ENCODE data around the gene VAV3.

The VAV3 gene

GRCh38 chr1:107793896-107794453 is 171.0 kb downstream of the VAV3 start:
- Histone ChIP-seq H3K9me3 (ENCODE audit: control insufficient read depth, insufficient read depth, low read depth, low read length) (no peaks in the 10 kb centered on the region), H3K27me3 (ENCODE audit: control insufficient read depth, insufficient read depth, low read length) (no peaks in the 10 kb centered on the region), H3K4me3 (ENCODE audit: low read depth, low read length) (no peak overlapping the region), H3K27ac (ENCODE audit: low read depth, low read length) (no peak overlapping the region), H3K9ac (ENCODE audit: low read length) (no peak overlapping the region), H3K4me1 (ENCODE audit: control insufficient read depth, insufficient read depth, low read length) (peaks cover 10% of the 10 kb centered on the region; the same call in 1 of the 2 replicates), H3K36me3 (ENCODE audit: control insufficient read depth, insufficient read depth, low read length) (no peaks in the 10 kb centered on the region)

DNA sequence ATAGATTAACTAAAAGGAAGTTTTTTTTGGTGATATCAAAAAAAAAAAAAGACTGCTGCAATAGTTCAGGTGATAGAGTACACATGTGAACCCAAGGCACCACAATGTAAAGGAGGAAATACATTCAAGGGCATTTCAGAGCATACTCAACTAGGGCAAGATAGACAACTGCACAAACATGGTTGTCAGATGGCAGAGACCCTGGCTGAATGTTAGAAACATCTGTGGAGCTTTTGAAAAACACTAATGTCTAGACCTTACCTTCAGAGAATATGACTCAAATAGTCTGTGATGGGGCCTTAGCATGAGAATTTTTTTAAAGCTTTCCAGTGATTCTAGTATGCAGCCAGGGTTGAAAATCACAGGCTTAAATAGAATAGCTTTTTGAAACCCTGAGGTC is 173.6 kb downstream of the VAV3 start:
- Histone ChIP-seq H3K9me3 (ENCODE audit: control insufficient read depth, insufficient read depth, low read depth, low read length) (no peaks in the 10 kb centered on the region), H3K27ac (ENCODE audit: low read depth, low read length) (no peak overlapping the region), H3K36me3 (ENCODE audit: control insufficient read depth, insufficient read depth, low read length) (no peaks in the 10 kb centered on the region), H3K4me1 (ENCODE audit: control insufficient read depth, insufficient read depth, low read length) (peaks cover 19% of the 10 kb centered on the region), H3K27me3 (ENCODE audit: control insufficient read depth, insufficient read depth, low read length) (no peaks in the 10 kb centered on the region), H3K9ac (ENCODE audit: low read length) (no peak overlapping the region), H3K4me3 (ENCODE audit: low read depth, low read length) (no peak overlapping the region)

DNA sequence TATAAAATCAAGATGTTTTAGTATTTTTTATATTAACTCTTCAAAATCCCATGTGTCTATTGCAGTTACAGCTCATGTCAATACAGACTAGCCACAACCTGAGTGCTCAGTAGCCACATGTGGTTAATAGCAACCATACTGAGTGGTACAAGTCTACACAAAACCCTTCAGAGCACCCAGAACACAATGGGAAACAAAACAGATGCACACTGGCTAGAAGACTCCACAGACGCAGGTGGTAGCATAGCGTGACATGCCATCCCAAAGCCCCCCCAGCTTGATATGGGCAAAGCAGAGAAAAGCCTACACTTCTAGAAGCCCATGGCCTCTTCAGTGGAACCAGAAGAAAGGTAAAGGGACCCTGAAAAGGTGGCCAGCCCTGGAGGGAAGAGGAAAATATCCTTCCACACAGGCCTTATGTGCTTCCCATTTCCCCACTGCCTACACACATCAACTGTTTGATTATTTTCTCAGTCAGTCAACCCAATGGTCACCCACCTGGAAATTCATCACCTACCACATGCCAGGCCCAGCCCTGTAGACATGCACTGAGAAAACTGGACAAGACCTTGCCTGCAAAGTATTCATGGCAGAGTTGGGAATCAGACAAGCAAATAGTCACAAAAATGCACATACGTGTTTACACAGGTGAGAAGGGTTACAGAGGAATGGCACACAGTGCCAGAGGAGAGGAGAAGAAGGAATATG is 175.0 kb downstream of the VAV3 start:
- Histone ChIP-seq H3K27ac (ENCODE audit: low read depth, low read length) (no peak overlapping the region), H3K4me1 (ENCODE audit: control insufficient read depth, insufficient read depth, low read length) (peaks cover 19% of the 10 kb centered on the region), H3K9ac (ENCODE audit: low read length) (no peak overlapping the region), H3K4me3 (ENCODE audit: low read depth, low read length) (no peak overlapping the region), H3K9me3 (ENCODE audit: control insufficient read depth, insufficient read depth, low read depth, low read length) (no peaks in the 10 kb centered on the region), H3K36me3 (ENCODE audit: control insufficient read depth, insufficient read depth, low read length) (no peaks in the 10 kb centered on the region), H3K27me3 (ENCODE audit: control insufficient read depth, insufficient read depth, low read length) (no peaks in the 10 kb centered on the region)

- Histone ChIP-seq H3K9ac (ENCODE audit: low read length) (no peak overlapping the region), H3K36me3 (ENCODE audit: control insufficient read depth, insufficient read depth, low read length) (no peaks in the 10 kb centered on the region), H3K4me1 (ENCODE audit: control insufficient read depth, insufficient read depth, low read length) (peaks cover 13% of the 10 kb centered on the region), H3K27ac (ENCODE audit: low read depth, low read length) (no peak overlapping the region), H3K27me3 (ENCODE audit: control insufficient read depth, insufficient read depth, low read length) (no peaks in the 10 kb centered on the region), H3K9me3 (ENCODE audit: control insufficient read depth, insufficient read depth, low read depth, low read length) (no peaks in the 10 kb centered on the region), H3K4me3 (ENCODE audit: low read depth, low read length) (no peak overlapping the region)
Observed at GRCh38 chr1:107788206-107789202, 176.5 kb downstream of the VAV3 start.

DNA sequence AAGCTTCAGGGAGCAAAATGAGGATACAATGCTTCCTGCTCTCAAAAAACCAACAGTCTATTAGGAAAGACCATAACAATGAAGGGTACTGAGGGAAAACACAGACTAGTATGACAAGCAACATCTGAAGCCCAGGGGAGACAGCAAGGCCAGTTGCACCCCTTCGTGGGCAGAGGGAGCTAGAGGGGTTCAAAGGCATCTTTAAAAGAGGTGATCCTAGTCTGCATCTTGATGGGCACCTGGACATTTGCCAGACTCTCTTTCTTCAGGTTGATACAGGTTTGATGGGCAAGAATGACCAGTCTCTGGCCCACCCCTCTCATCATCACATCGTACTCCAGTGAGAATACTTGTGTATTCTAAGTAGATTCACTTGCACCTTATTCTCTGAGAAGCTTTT is 177.7 kb downstream of the VAV3 start:
- Histone ChIP-seq H3K4me3 (ENCODE audit: low read depth, low read length) (no peak overlapping the region), H3K27ac (ENCODE audit: low read depth, low read length) (no peak overlapping the region), H3K36me3 (ENCODE audit: control insufficient read depth, insufficient read depth, low read length) (no peaks in the 10 kb centered on the region), H3K27me3 (ENCODE audit: control insufficient read depth, insufficient read depth, low read length) (no peaks in the 10 kb centered on the region), H3K9me3 (ENCODE audit: control insufficient read depth, insufficient read depth, low read depth, low read length) (no peaks in the 10 kb centered on the region), H3K9ac (ENCODE audit: low read length) (no peak overlapping the region), H3K4me1 (ENCODE audit: control insufficient read depth, insufficient read depth, low read length) (peaks cover 13% of the 10 kb centered on the region)

DNA sequence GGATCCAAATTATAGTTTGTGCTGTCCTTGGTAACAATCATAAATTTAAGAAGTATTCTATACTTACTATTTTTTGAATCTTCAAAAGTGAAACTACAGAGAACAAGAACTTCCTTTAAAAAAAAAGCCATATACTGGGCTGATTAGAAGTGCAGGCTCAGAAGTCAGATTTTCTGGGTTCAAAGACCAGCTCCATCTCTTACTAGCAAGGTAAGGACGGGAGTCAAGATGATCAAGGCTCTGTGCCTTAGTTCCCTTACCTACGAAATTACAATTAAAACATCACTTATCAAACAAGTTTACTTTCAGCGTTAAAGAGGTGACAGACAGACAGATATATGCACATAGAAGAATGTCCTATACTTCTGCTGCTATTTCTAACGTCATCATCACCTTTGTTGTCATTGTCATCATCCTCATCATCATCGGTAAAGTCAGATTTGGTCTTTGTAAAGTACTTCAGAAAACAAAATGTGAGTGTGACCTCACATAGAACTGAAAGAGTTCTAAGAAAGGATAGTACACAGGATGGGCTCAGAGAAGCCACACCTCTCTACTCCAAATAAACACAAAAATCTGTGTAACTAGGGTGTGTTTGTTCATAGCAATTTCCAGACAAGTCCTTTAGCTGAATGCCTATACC is 178.7 kb downstream of the VAV3 start:
- Histone ChIP-seq H3K27ac (ENCODE audit: low read depth, low read length) (no peak overlapping the region), H3K9ac (ENCODE audit: low read length) (no peak overlapping the region), H3K4me1 (ENCODE audit: control insufficient read depth, insufficient read depth, low read length) (peaks cover 13% of the 10 kb centered on the region), H3K4me3 (ENCODE audit: low read depth, low read length) (no peak overlapping the region), H3K36me3 (ENCODE audit: control insufficient read depth, insufficient read depth, low read length) (no peaks in the 10 kb centered on the region), H3K27me3 (ENCODE audit: control insufficient read depth, insufficient read depth, low read length) (no peaks in the 10 kb centered on the region), H3K9me3 (ENCODE audit: control insufficient read depth, insufficient read depth, low read depth, low read length) (no peaks in the 10 kb centered on the region)

DNA sequence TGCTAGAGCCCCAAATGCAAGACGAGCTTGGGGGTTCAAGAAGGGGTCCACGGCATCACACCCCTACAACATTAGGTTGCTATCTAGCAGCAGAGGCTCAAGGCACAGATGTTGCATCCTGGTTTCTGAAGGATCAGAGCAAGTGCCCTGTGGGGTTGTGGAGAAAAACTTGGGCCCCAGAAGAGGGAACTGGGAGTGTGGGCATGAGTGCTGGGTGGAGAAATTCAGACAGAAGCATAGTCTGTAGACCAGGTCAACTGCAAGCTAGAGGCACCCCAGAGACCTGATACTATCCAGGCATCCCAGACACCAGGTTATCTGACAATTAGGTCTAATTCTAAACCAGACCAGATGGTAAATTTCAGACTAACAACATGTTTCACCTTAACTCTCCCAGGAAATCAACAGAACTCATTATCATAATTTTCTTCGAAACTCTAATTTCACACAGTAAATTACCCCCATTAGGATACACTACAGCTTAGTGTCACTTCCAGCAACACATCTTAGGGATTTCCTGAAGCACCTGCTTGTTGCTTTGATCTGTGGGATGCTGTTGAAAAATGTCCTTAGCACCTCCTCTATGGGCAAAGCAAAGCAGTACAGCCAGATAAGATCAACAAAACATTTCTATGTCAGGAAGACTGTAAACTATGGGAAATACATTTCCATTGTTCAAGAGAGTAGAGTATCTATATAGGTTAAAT is 179.3 kb downstream of the VAV3 start:
- Histone ChIP-seq H3K9ac (ENCODE audit: low read length) (no peak overlapping the region), H3K4me3 (ENCODE audit: low read depth, low read length) (no peak overlapping the region)

DNA sequence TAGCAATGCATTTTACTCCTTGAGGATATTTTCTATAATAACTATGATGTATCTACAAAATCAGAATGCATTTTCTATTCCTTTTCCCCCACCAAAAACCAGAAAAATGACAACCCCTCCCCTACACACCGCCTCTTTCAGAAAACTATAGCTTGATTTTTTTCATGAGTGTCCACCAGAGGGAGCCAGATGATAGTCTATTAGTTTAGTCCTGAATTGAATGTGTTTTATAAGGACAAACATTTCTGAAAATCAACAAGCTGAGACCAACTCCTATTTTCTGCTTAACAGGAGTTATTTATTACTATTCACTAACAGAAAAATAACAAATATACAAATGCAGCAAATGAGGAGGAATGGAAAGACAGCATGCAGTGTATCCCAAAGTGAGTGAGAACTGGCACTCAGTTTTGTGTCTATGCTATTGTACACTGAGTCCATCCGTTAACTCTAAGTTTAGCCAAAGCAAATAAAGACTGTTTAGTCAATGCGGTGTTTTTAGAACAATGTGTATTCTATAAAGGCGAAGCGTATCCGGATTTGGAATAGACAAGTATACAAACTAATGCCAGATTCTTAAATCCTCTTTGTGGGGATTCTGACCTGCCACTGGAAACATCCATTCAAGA is 182.6 kb downstream of the VAV3 start:
- Histone ChIP-seq H3K36me3 (ENCODE audit: control insufficient read depth, insufficient read depth, low read length) (no peaks in the 10 kb centered on the region), H3K9ac (ENCODE audit: low read length) (no peak overlapping the region), H3K4me1 (ENCODE audit: control insufficient read depth, insufficient read depth, low read length) (no peaks in the 10 kb centered on the region), H3K27me3 (ENCODE audit: control insufficient read depth, insufficient read depth, low read length) (no peaks in the 10 kb centered on the region), H3K27ac (ENCODE audit: low read depth, low read length) (no peak overlapping the region), H3K9me3 (ENCODE audit: control insufficient read depth, insufficient read depth, low read depth, low read length) (no peaks in the 10 kb centered on the region), H3K4me3 (ENCODE audit: low read depth, low read length) (no peak overlapping the region)

More for the DNA sequence above, 179.3 kb downstream of the VAV3 start:
- Histone ChIP-seq H3K9me3 (ENCODE audit: control insufficient read depth, insufficient read depth, low read depth, low read length) (no peaks in the 10 kb centered on the region), H3K27me3 (ENCODE audit: control insufficient read depth, insufficient read depth, low read length) (no peaks in the 10 kb centered on the region), H3K27ac (ENCODE audit: low read depth, low read length) (no peak overlapping the region), H3K4me1 (ENCODE audit: control insufficient read depth, insufficient read depth, low read length) (peaks cover 13% of the 10 kb centered on the region), H3K36me3 (ENCODE audit: control insufficient read depth, insufficient read depth, low read length) (no peaks in the 10 kb centered on the region)

- no peak overlapping the region for H3K27ac ChIP-seq (ENCODE audit: low read depth, low read length)
- no peaks in the 10 kb centered on the region for H3K36me3 ChIP-seq (ENCODE audit: control insufficient read depth, insufficient read depth, low read length)
Observed at GRCh38 chr1:107781245-107781644, 183.7 kb downstream of the VAV3 start.

DNA sequence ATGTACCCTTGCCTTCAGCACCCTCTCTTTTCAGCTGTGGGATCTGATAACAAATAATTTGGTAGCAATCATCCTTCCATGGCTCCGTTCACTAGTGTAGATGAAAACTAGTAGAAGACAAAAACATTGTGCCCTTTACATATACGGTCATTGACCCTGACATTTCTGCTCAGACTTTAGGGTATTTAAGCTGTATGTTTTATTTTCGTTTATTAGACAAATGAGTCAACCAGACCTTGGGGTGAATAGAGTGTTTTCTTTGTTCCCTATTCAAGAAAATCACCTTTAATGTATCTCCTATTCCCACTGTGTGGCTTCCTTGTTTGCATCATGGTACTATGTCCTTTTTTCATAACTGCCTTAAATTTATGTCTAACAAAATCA is 187.3 kb downstream of the VAV3 start:
- H3K9me3 ChIP-seq (ENCODE audit: control insufficient read depth, insufficient read depth, low read depth, low read length) = no peaks in the 10 kb centered on the region
- H3K27me3 ChIP-seq (ENCODE audit: control insufficient read depth, insufficient read depth, low read length) = no peaks in the 10 kb centered on the region
- H3K9ac ChIP-seq (ENCODE audit: low read length) = no peak overlapping the region
- H3K4me3 ChIP-seq (ENCODE audit: low read depth, low read length) = no peak overlapping the region
- H3K27ac ChIP-seq (ENCODE audit: low read depth, low read length) = no peak overlapping the region
- no peaks in the 10 kb centered on the region for H3K4me1 ChIP-seq (ENCODE audit: control insufficient read depth, insufficient read depth, low read length)
- no peaks in the 10 kb centered on the region for H3K36me3 ChIP-seq (ENCODE audit: control insufficient read depth, insufficient read depth, low read length)

More at GRCh38 chr1:107781245-107781644, 183.7 kb downstream of the VAV3 start:
- Histone ChIP-seq H3K4me1 (ENCODE audit: control insufficient read depth, insufficient read depth, low read length) (no peaks in the 10 kb centered on the region), H3K9me3 (ENCODE audit: control insufficient read depth, insufficient read depth, low read depth, low read length) (no peaks in the 10 kb centered on the region), H3K4me3 (ENCODE audit: low read depth, low read length) (no peak overlapping the region), H3K27me3 (ENCODE audit: control insufficient read depth, insufficient read depth, low read length) (no peaks in the 10 kb centered on the region), H3K9ac (ENCODE audit: low read length) (no peak overlapping the region)

Measured in HUES6 (cell line).